H1 (cell line): ENCODE data around the gene IQCC. TPM values are rescaled to one million over a fixed set of nuclear protein-coding genes. Genes with fewer than 3 reads are reported as not detected.

Experiments used
- CTCF ChIA-PET: fragments of 300-600 bp; sonication (Branson Sonifier 250); formaldehyde crosslinking; loops from one replicate; lab custom pipeline; 2021; ENCODE audit not compliant: partially characterized antibody; lab: Charles Lee
- POLR2A ChIA-PET: fragments of 300-600 bp; sonication (Branson Sonifier 250); formaldehyde crosslinking; loops from one replicate; lab custom pipeline; 2021; ENCODE audit warnings: inconsistent platforms; ENCODE audit not compliant: partially characterized antibody; lab: Charles Lee
- DNase-seq, 2 experiments: peaks; one replicate each; pipeline versions ENCODE4 v3.0.0 to v3.0.0-alpha.2; 2010 to 2022; ENCODE audit warnings: low spot score in 2 of 2, low read depth in 1 of 2, mixed read lengths in 1 of 2
- FAIRE-seq: peaks from 2 replicates; lab custom pipeline; 2011; peaks lifted over from hg19 to GRCh38; lab: Jason Lieb, UNC
- H2AFZ ChIP-seq: 2 replicates; pipeline ENCODE4 v1.8.1; 2012; ENCODE audit warnings: low read length, inconsistent platforms
- H2AK5ac ChIP-seq: 2 replicates; pipeline ENCODE4 v1.6.1; 2013; ENCODE audit warnings: low read depth, low read length
- H2BK120ac ChIP-seq: replicated peaks from 2 replicates; pipeline ENCODE3; 2013; ENCODE audit warnings: low read depth, low read length, inconsistent platforms
- H2BK12ac ChIP-seq: 2 replicates; pipeline ENCODE4 v1.6.1; 2013; ENCODE audit warnings: low read depth, low read length
- H2BK15ac ChIP-seq: 2 replicates; pipeline ENCODE4 v1.6.1; 2013; ENCODE audit warnings: low read length
- H2BK20ac ChIP-seq: 2 replicates; pipeline ENCODE4 v1.6.1; 2013; ENCODE audit warnings: low read length
- H2BK5ac ChIP-seq: 2 replicates; pipeline ENCODE4 v1.6.1; 2013; ENCODE audit warnings: low read depth, low read length
- H3K14ac ChIP-seq: 2 replicates; pipeline ENCODE4 v1.6.1; 2013; ENCODE audit warnings: inconsistent platforms; ENCODE audit not compliant: insufficient read length
- H3K18ac ChIP-seq: 2 replicates; pipeline ENCODE4 v1.6.1; 2013; ENCODE audit warnings: low read length; ENCODE audit errors: extremely low read depth
- H3K23ac ChIP-seq: 2 replicates; pipeline ENCODE4 v1.6.1; 2013; ENCODE audit warnings: inconsistent platforms; ENCODE audit not compliant: insufficient read length
- H3K23me2 ChIP-seq: 2 replicates; pipeline ENCODE4 v1.6.1; 2013; ENCODE audit warnings: low read depth, low read length
- H3K27ac ChIP-seq: 2 replicates; pipeline ENCODE4 v1.6.1; 2011; ENCODE audit warnings: low read depth, low read length, inconsistent platforms
- H3K27me3 ChIP-seq, 4 experiments: replicated peaks in 1 of 4; 1 replicate in 1 of 4; 2 replicates in 3 of 4; pipeline versions ENCODE4 v1.6.1 to v1.8.1; 2011 to 2013; ENCODE audit warnings: low read length in 3 of 4, mild to moderate bottlenecking in 3 of 4, inconsistent platforms in 2 of 4, mixed read lengths in 2 of 4, moderate library complexity in 1 of 4; ENCODE audit not compliant: control insufficient read depth in 3 of 4, insufficient read depth in 3 of 4; ENCODE audit errors: extremely low read depth in 1 of 4
- H3K36me3 ChIP-seq, 4 experiments: 2 replicates each; pipeline versions ENCODE4 v1.6.1 to v1.8.1; 2011 to 2013; ENCODE audit warnings: mild to moderate bottlenecking in 4 of 4, low read length in 3 of 4, moderate library complexity in 2 of 4, control low read depth in 1 of 4, inconsistent platforms in 1 of 4; ENCODE audit not compliant: insufficient read depth in 4 of 4, control insufficient read depth in 2 of 4
- H3K4ac ChIP-seq: replicated peaks from 2 replicates; pipeline ENCODE3; 2013; ENCODE audit warnings: low read length, low read depth, mixed read lengths, inconsistent platforms; ENCODE audit not compliant: insufficient read length
- H3K4me1 ChIP-seq, 4 experiments: replicated peaks in 1 of 4; 1 replicate in 1 of 4; 2 replicates in 3 of 4; pipeline versions ENCODE4 v1.6.1 to v1.8.1; 2011 to 2013; ENCODE audit warnings: low read length in 3 of 4, inconsistent platforms in 2 of 4, mixed read lengths in 1 of 4; ENCODE audit not compliant: insufficient read depth in 4 of 4, control insufficient read depth in 3 of 4
- H3K4me2 ChIP-seq, 2 experiments: 2 replicates each; pipeline versions ENCODE4 v1.6.1 to v1.8.1; 2011 to 2013; ENCODE audit warnings: low read depth in 2 of 2, low read length in 2 of 2, control low read depth in 1 of 2, inconsistent platforms in 1 of 2, mild to moderate bottlenecking in 1 of 2; ENCODE audit not compliant: insufficient read depth in 1 of 2
- H3K4me3 ChIP-seq, 4 experiments: fragments of 200-600, 300-600 bp in 1 of 4; sonication (generic), shearing (Covaris generic), sonication (Bioruptor Twin) in 1 of 4; 2 replicates each; pipeline versions ENCODE4 v1.5.1 to v1.8.1; 2011 to 2016; ENCODE audit warnings: low read length in 4 of 4, low read depth in 3 of 4, control low read depth in 2 of 4, inconsistent platforms in 2 of 4, mild to moderate bottlenecking in 2 of 4, mixed read lengths in 1 of 4, moderate library complexity in 1 of 4; ENCODE audit not compliant: insufficient read depth in 2 of 4; ENCODE audit errors: extremely low read depth in 1 of 4
- H3K56ac ChIP-seq: replicated peaks from 2 replicates; pipeline ENCODE3; 2013; ENCODE audit warnings: low read depth, mild to moderate bottlenecking, mixed read lengths, low read length, inconsistent platforms; ENCODE audit not compliant: insufficient read length
- H3K79me1 ChIP-seq: 2 replicates; pipeline ENCODE4 v1.6.1; 2013; ENCODE audit warnings: low read depth, low read length, control low read depth
- H3K79me2 ChIP-seq, 2 experiments: 2 replicates each; pipeline versions ENCODE4 v1.6.1 to v1.8.1; 2012 to 2013; ENCODE audit warnings: low read length in 2 of 2, mild to moderate bottlenecking in 2 of 2, inconsistent platforms in 1 of 2; ENCODE audit not compliant: insufficient read depth in 2 of 2, control insufficient read depth in 1 of 2
- H3K9ac ChIP-seq, 4 experiments: replicated peaks in 1 of 4; 1 replicate in 1 of 4; 2 replicates in 3 of 4; pipeline versions ENCODE4 v1.6.1 to v1.8.1; 2011 to 2013; ENCODE audit warnings: low read depth in 3 of 4, low read length in 3 of 4, control low read depth in 2 of 4, mild to moderate bottlenecking in 2 of 4, moderate library complexity in 2 of 4, inconsistent platforms in 1 of 4; ENCODE audit errors: extremely low read depth in 1 of 4
- H3K9me3 ChIP-seq, 2 experiments: 2 replicates each; pipeline versions ENCODE4 v1.6.1 to v1.8.1; 2012 to 2013; ENCODE audit warnings: mild to moderate bottlenecking in 2 of 2, moderate library complexity in 2 of 2, control low read depth in 1 of 2, inconsistent platforms in 1 of 2, low read depth in 1 of 2, low read length in 1 of 2, mixed read lengths in 1 of 2; ENCODE audit not compliant: insufficient read depth in 2 of 2
- H4K20me1 ChIP-seq, 2 experiments: replicated peaks in 1 of 2; 2 replicates each; pipeline versions ENCODE3 to v1.8.1; 2011 to 2013; ENCODE audit warnings: inconsistent platforms in 2 of 2, low read length in 2 of 2, mild to moderate bottlenecking in 1 of 2; ENCODE audit not compliant: insufficient read depth in 2 of 2, control insufficient read depth in 1 of 2
- H4K5ac ChIP-seq: 2 replicates; pipeline ENCODE4 v1.6.1; 2013; ENCODE audit warnings: low read length, low read depth, mixed read lengths, inconsistent platforms; ENCODE audit not compliant: insufficient read length
- H4K8ac ChIP-seq: 2 replicates; pipeline ENCODE4 v1.8.0; 2013; ENCODE audit warnings: mild to moderate bottlenecking, moderate library complexity, low read length, inconsistent platforms; ENCODE audit not compliant: insufficient read depth; ENCODE audit errors: extremely low read depth
- H4K91ac ChIP-seq: replicated peaks from 2 replicates; pipeline ENCODE3; 2013; ENCODE audit warnings: low read length, mixed read lengths, inconsistent platforms; ENCODE audit not compliant: insufficient read length
- CBX5 ChIP-seq: fragments of 300-800, 300-1000 bp; sonication (generic); IDR thresholded peaks from 2 replicates; pipeline ENCODE4 v1.7.1; 2016; ENCODE audit warnings: antibody characterized with exemption, low read length, low read depth
- CHD2 ChIP-seq: IDR thresholded peaks from 2 replicates; pipeline ENCODE4 v1.6.1; 2012; ENCODE audit warnings: low read length, improper control_type of control experiment
- CTBP2 ChIP-seq: IDR thresholded peaks from 2 replicates; pipeline ENCODE4 v1.7.0; 2011; ENCODE audit warnings: borderline replicate concordance, mild to moderate bottlenecking, moderate library complexity, mixed read lengths, low read length; ENCODE audit not compliant: insufficient read depth, insufficient read length
- EGR1 ChIP-seq: IDR thresholded peaks from 2 replicates; pipeline ENCODE4 v1.6.1; 2011; ENCODE audit warnings: low read depth, low read length, borderline replicate concordance
- GTF2F1 ChIP-seq: IDR thresholded peaks from 2 replicates; pipeline ENCODE4 v1.6.1; 2012; ENCODE audit warnings: low read depth, low read length, improper control_type of control experiment, borderline replicate concordance
- HDAC2 ChIP-seq, 2 experiments: fragments of 300-600 bp in 1 of 2; sonication (generic) in 1 of 2; IDR thresholded peaks; 2 replicates each; pipeline ENCODE4 v1.6.1; 2011 to 2012; ENCODE audit warnings: low read depth in 2 of 2, low read length in 2 of 2, mild to moderate bottlenecking in 2 of 2, moderate library complexity in 2 of 2, borderline replicate concordance in 1 of 2, inconsistent platforms in 1 of 2
- MAFK ChIP-seq: IDR thresholded peaks from 2 replicates; pipeline ENCODE4 v1.6.1; 2012; ENCODE audit warnings: low read depth, mild to moderate bottlenecking, improper control_type of control experiment, low read length
- RAD21 ChIP-seq, 2 experiments: IDR thresholded peaks in 1 of 2; conservative IDR thresholded peaks in 1 of 2; 2 replicates each; pipeline ENCODE4 v1.6.1; 2011; ENCODE audit warnings: low read depth in 2 of 2, low read length in 2 of 2, improper control_type of control experiment in 1 of 2, inconsistent platforms in 1 of 2, mild to moderate bottlenecking in 1 of 2, moderate library complexity in 1 of 2
- RFX5 ChIP-seq: IDR thresholded peaks from 2 replicates; pipeline ENCODE4 v1.6.1; 2011; ENCODE audit warnings: low read depth, low read length, improper control_type of control experiment, borderline replicate concordance
- SRF ChIP-seq: IDR thresholded peaks from 2 replicates; pipeline ENCODE4 v1.6.1; 2011; ENCODE audit warnings: mild to moderate bottlenecking, low read depth, low read length, moderate library complexity
- WGBS, 2 experiments: shearing (Covaris generic) in 1 of 2; methylation state at CpG; one replicate each; pipeline versions ENCODE4 v1.1.6 to v1.1.7; 2013 to 2015; ENCODE audit warnings: low lambda C conversion rate in 2 of 2, mixed read lengths in 2 of 2, inconsistent platforms in 1 of 2, low coverage in 1 of 2, missing lambda C conversion rate in 1 of 2; ENCODE audit not compliant: insufficient replicate concordance in 2 of 2, insufficient coverage in 1 of 2, insufficient read length in 1 of 2; ENCODE audit errors: extremely low coverage in 1 of 2, missing lambda C conversion rate in 1 of 2; 5-methylcytosine and 5-hydroxymethylcytosine counted together
- polyA plus RNA-seq, 7 experiments: library from polyadenylated mRNA; depleted of rRNA in 3 of 7; stranded (reverse) in 5 of 7; unstranded in 2 of 7; fragments of >200 nt in 5 of 7; fragments of 200-250 nt in 2 of 7; gene quantifications; 1 replicate in 5 of 7; 2 replicates in 1 of 7; 4 replicates in 1 of 7; pipeline versions ENCODE4 v1.2.1 to v1.2.3, GENCODE V29; 2011 to 2013; ENCODE audit warnings: missing spikeins in 2 of 7, mixed read lengths in 2 of 7
- total RNA-seq: library from RNA; stranded (reverse); fragmentation: NEBNext Ultra II Directional; extraction: Animal tissue kit (Norgen Biotek cat#: 25700); gene quantifications from 2 replicates; pipeline ENCODE4 v1.2.1, GENCODE V29; 2021
- TF ChIP-seq, protein P1 (sequence below): IDR thresholded peaks from 2 replicates; pipeline ENCODE4 v1.6.1; 2011; ENCODE audit warnings: low read length, improper control_type of control experiment

Gene IQCC
- total and polyA plus RNA-seq, 2 of the 8 experiments (the other 6 are each of a cell fraction or from before 2014, with no cell fraction given) = 2.5 to 4.2 TPM

DNA sequence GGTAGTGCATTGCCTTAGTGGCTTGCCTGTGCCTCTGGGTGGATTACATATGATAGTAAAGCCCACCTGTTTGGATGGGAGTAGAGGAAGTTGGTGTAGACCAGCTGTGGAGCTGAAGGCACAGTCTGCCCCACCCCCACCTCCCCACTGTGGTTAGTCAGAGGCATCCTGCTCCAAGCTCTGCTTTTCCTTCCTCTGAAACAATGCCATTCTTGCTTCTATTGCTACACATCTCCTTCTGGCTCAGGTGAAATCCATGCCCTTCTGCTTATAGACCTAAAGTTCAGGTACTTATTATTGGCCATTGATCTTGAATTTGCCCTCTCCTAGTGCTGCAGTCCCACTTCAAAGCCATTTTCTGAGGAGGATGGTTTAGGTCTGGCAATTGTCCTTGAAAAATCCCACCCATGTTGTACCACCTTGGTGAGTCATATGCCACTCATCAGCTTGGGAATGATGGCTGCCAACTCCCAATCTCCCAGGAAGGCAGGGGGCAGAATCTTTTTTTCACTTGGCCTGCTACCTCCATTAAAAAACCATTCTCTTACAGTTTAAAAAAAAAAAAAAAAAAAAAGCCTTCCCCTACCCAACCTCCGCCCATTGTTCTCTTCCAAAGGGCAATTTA lies 32.7 kb upstream of the IQCC start:
- Histone ChIP-seq H2BK15ac (no peak overlapping the region), H3K18ac (no peak overlapping the region), H2BK120ac (no peak overlapping the region), H4K5ac (no peak overlapping the region), H4K91ac (no peak overlapping the region), H2AFZ (no peak overlapping the region), H3K56ac (no peak overlapping the region), H4K20me1 (no peaks in the 10 kb centered on the region), H2BK20ac (no peak overlapping the region), H3K4ac (no peak overlapping the region), H3K23ac (no peak overlapping the region), H3K14ac (no peak overlapping the region), H3K9ac (no peak overlapping the region), H2BK5ac (no peak overlapping the region), H3K79me2 (no peaks in the 10 kb centered on the region), H2AK5ac (no peak overlapping the region), H3K23me2 (no peaks in the 10 kb centered on the region), H3K4me1 (no peaks in the 10 kb centered on the region), H3K36me3 (peaks cover 10 to 46% (median 34%) of the 10 kb centered on the region in 4 experiments; a peak in 7 of 8 replicates), H3K9me3 (no peaks in the 10 kb centered on the region), H4K8ac (no peak overlapping the region), H3K4me2 (no peak overlapping the region), H2BK12ac (no peak overlapping the region), H3K4me3 (no peak overlapping the region), H3K27ac (no peak overlapping the region), H3K27me3 (no peaks in the 10 kb centered on the region), H3K79me1 (no peaks in the 10 kb centered on the region; the same call in 1 of the 2 replicates)
- no peak for DNase-seq
- WGBS, 2 experiments = 86% methylated on average over 1 of the region's 1 CpG; no CpG with 5 or more reads in 1 of the 2 experiments
- no peak for FAIRE-seq
- ChIA-PET CTCF (no interaction called here), POLR2A (interaction anchor here (1.0 to 1.6 kb wide), 4 partner anchors 8 to 24 kb away, joined by 3 to 5 read pairs (median 4); no protein-coding TSS in a partner anchor)
- TF ChIP-seq CBX5 = no peak
- no peak for TF ChIP-seq SRF
- no peak for TF ChIP-seq GTF2F1
- TF ChIP-seq CTBP2 = no peak
- TF ChIP-seq CHD2 = no peak
- no peak for TF ChIP-seq RAD21 (IDR thresholded peaks at IDR 0.05 in 1 of 2, conservative IDR thresholded peaks at IDR 0.05 in 1 of 2; ENCODE audit: low read depth in 2 of 2, low read length in 2 of 2)
- TF ChIP-seq HDAC2 (IDR thresholded peaks at IDR 0.05; ENCODE audit: borderline replicate concordance in 1 of 2, low read depth in 2 of 2, low read length in 2 of 2) = no peak
- TF ChIP-seq MAFK = no peak
- TF ChIP-seq, protein P1, sequence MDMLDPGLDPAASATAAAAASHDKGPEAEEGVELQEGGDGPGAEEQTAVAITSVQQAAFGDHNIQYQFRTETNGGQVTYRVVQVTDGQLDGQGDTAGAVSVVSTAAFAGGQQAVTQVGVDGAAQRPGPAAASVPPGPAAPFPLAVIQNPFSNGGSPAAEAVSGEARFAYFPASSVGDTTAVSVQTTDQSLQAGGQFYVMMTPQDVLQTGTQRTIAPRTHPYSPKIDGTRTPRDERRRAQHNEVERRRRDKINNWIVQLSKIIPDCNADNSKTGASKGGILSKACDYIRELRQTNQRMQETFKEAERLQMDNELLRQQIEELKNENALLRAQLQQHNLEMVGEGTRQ = no peak
- no peak for TF ChIP-seq EGR1
- no peak for TF ChIP-seq RFX5
